GM21447 (cell line): ENCODE measurements around the gene CFAP251.

ENCODE experiments used
- ATAC-seq: cut with Tn5 transposase; IDR thresholded peaks from one replicate; pipeline ENCODE4 v1.9.1; 2021; ENCODE audit not compliant: unreplicated experiment

Gene CFAP251

GRCh38 chr12:122001466-122002209 is 83.2 kb downstream of the CFAP251 start:
- ATAC-seq: no peak

- ATAC-seq: no peak
Observed at GRCh38 chr12:122003651-122004611, 85.5 kb downstream of the CFAP251 start.

GRCh38 chr12:122004633-122005071 is 86.3 kb downstream of the CFAP251 start:
- ATAC-seq: no peak

GRCh38 chr12:122005252-122005776 is 86.9 kb downstream of the CFAP251 start:
- ATAC-seq: no peak

GRCh38 chr12:122006186-122006926 is 88.0 kb downstream of the CFAP251 start:
- no peak for ATAC-seq

- ATAC-seq: no peak
Observed at GRCh38 chr12:122009741-122010140, 91.3 kb downstream of the CFAP251 start.

- ATAC-seq: no peak
Observed at GRCh38 chr12:122012184-122012583, 93.8 kb downstream of the CFAP251 start.

GRCh38 chr12:122013136-122013535 is 94.7 kb downstream of the CFAP251 start:
- no peak for ATAC-seq

- no peak for ATAC-seq
Observed at GRCh38 chr12:122013791-122014590, 95.6 kb downstream of the CFAP251 start.

- ATAC-seq: no peak
Observed at GRCh38 chr12:122014781-122015180, 96.4 kb downstream of the CFAP251 start.

- ATAC-seq: no peak
Observed at GRCh38 chr12:122018457-122018856, 100.1 kb downstream of the CFAP251 start.

GRCh38 chr12:122018937-122019336 is 100.5 kb downstream of the CFAP251 start:
- no peak for ATAC-seq

- no peak for ATAC-seq
Observed at GRCh38 chr12:122020795-122021192, 102.4 kb downstream of the CFAP251 start.

GRCh38 chr12:122021193-122021821 is 102.9 kb downstream of the CFAP251 start:
- no peak for ATAC-seq

- no peak for ATAC-seq
Observed at GRCh38 chr12:122021822-122022392, 103.5 kb downstream of the CFAP251 start, which contains the start of gene BCL7A. Gene BCL7A (plus strand): TSS chr12:122021884. CDS start chr12:122022092, 208 bp downstream.

GRCh38 chr12:122022393-122023338 is 104.3 kb downstream of the CFAP251 start:
- no peak for ATAC-seq

GRCh38 chr12:122023339-122024131 is 105.1 kb downstream of the CFAP251 start:
- no peak for ATAC-seq
